ENCODE results near the gene STARD4.

DNA sequence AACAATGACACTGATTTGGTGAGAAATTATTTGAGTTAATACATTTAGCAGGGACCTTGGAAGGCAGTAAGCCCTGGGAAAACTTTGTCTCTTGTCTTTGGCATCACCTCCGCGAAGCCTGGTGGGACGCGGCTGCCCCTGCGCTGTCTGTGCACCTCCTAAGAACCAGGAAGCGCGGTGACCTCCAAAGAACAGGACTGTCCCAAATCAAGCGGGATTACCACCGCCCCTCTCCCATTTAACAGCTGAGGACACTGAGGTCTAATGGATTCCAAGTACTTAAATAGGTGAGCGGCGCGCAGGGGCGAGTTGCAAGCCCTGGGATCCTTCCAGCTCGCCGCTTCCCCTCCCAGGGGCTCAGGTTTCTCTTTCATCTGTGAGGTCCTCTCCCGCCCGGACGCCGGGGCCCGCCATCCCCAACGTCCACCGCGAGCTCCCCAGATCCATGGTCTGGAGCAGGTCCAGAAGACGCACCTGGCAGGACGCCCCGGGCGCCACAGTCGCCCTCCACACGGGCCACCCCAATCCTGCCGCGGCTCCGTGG is 432 bp downstream of the STARD4 start:
- TF ChIP-seq, protein P1, sequence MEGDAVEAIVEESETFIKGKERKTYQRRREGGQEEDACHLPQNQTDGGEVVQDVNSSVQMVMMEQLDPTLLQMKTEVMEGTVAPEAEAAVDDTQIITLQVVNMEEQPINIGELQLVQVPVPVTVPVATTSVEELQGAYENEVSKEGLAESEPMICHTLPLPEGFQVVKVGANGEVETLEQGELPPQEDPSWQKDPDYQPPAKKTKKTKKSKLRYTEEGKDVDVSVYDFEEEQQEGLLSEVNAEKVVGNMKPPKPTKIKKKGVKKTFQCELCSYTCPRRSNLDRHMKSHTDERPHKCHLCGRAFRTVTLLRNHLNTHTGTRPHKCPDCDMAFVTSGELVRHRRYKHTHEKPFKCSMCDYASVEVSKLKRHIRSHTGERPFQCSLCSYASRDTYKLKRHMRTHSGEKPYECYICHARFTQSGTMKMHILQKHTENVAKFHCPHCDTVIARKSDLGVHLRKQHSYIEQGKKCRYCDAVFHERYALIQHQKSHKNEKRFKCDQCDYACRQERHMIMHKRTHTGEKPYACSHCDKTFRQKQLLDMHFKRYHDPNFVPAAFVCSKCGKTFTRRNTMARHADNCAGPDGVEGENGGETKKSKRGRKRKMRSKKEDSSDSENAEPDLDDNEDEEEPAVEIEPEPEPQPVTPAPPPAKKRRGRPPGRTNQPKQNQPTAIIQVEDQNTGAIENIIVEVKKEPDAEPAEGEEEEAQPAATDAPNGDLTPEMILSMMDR (IDR thresholded peaks at IDR 0.05): no peak
- no peak for TF ChIP-seq POLR2A (IDR thresholded peaks at IDR 0.05)

All from lower leg skin (tissue), 3 donors.